ENCODE results near the gene MINDY4B.
"Not testable (repeated sequence)": the region's sequence is repeated elsewhere in the genome, so short reads cannot be mapped to it uniquely, and the experiment has no call there.

Gene MINDY4B

DNA sequence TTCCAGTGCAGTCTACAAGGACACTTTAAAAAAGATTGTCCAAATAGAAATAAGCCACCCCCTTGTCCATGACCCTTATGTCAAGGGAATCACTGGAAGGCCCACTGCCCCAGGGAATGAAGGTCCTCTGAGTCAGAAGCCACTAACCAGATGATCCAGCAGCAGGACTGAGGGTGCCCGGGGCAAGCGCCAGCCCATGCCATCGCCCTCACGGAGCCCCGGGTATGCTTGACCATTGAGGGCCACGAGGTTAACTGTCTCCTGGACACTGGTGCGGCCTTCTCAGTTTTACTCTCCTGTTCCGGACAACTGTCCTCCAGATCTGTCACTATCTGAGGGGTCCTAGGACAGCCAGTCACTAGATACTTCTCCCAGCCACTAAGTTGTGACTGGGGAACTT, 47.3 kb downstream of the MINDY4B start:
- H3K27ac ChIP-seq; DNase-seq (ENCODE audit: low read depth, low spot score): not testable (repeated sequence)

DNA sequence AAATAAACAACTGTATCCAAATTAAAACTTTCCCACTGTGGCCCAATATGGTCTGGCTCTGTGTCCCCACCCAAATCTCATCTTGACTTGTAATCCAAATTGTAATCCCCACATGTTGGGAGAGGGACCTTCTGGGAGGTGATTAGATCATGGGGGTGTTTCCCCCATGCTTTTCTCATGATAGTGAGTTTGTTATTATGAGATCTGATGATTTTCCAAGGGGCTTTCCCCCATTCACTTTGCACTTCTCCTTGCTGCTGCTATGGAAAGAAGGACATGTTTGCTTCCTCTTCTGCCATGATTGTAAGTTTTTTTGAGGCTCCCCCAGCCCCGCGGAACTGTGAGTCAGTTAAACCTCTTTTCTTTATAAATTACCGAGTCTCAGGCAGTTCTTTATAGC, 55.0 kb downstream of the MINDY4B start:
- DNase-seq (ENCODE audit: low read depth, low spot score) = no peak
- H3K27ac ChIP-seq = no peak overlapping the region

DNA sequence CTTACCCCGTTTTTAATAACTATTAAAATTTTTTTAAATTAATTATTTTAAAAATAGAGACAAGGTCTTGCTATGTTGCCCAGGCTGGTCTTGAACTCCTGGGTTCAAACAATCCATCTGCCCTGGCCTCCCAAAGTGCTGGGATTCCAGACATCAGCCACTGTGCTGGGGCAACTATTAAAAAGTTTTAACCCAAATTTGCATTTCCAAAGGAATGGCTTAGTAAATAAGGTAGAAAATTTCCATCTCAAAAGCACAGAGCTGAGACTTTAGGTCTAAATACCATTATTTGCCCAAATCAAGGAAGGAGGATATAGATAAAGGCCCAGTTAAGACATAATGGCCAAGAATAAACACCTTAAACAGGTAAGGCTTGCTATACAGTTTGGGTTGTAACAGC, 56.4 kb downstream of the MINDY4B start:
- H3K27ac ChIP-seq = no peak overlapping the region
- DNase-seq (ENCODE audit: low read depth, low spot score) = no peak

DNA sequence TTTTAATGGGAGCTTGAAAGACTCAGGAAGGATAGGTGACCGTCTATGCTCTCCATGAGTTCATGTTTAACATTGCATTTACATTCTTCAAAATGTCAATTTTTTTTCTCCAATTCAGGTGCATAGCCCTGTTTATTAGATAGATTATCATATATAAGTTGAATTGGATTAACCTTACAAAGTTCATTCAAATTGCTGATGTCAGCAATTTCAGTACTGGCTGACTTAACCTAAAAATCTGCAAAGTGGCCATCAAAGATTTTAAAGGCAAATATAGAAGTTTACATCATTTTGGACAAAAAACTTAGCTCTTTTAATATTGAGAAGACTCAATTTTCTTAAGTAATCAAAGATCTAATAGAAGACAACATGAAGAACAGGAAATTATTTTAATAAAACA, 57.8 kb downstream of the MINDY4B start:
- no peak for DNase-seq (ENCODE audit: low read depth, low spot score)
- H3K27ac ChIP-seq = no peak overlapping the region

DNA sequence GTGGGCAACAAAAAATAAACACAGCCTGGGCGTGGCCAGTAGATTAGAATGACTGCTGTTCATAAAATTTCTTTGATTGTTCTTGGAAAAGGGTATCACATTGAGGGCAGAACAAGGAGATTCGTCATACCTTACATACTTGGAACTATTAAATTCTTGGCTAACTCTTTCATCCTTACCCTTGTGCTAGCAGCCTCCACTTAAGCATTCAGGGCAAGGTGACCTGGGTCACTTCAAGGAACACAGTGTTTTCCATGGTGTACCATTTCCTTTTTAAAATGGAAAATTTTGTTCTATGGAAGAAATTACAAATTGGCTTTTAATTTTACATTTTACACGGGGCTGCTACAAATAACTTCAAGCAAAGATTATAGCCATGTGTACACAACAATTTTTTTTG, 60.8 kb downstream of the MINDY4B start:
- H3K27ac ChIP-seq = no peak overlapping the region
- DNase-seq (ENCODE audit: low read depth, low spot score) = no peak

DNA sequence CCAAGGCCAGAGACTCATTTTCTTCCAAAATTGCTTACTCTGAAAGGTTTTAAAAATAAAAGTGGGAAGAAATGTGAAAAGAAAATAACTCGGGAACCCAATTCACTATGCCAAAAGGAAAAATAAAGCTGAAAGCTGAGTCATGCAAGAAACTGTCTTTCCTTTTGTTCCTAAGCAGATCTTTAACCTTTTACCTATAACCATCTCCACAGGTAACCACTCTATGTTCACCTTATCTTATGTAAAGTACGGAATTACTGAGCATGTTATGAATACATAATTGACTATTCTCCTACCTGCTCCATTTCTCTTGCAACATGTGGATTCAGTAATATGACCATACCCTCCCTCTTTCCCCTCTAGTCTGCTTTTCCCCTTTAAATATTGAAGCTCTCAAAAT, 62.0 kb downstream of the MINDY4B start:
- DNase-seq (ENCODE audit: low read depth, low spot score) = no peak
- H3K27ac ChIP-seq = no peak overlapping the region

DNA sequence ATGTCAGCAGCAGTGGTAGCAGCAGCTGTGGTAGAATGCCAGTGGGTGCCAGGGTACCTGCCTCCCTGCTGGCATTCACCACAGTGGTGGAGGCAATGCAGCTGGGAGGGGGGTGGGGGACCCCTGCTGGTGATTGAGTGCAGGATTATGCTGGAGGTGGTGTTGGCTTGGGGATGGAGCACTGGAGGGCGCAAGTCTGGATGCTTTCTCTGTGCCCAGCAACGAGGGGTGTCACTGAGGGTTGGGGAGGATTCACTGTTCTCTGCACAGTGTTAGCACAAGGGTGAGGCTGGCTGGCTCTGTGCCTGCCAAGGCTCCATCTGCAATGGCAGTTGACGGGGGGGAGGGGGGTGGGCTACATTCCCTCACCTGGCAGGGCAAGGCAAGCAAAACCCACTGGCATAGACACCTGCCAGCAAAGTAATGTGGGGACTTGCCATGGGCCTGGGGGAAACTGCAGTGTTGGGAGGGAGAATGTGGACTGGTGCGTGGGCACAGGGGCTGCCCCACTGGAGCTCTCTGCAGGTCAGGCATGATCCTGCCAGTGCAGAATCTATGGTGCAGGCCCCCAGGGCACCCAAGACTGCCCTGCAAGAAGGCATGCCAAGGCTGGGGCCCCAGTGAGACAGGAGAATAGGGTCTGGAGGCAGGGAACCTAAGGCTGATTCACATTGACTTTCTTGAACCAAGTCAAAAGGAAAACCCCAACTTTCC, 64.3 kb downstream of the MINDY4B start:
- no peak for DNase-seq (ENCODE audit: low read depth, low spot score)
- H3K27ac ChIP-seq = no peak overlapping the region

DNA sequence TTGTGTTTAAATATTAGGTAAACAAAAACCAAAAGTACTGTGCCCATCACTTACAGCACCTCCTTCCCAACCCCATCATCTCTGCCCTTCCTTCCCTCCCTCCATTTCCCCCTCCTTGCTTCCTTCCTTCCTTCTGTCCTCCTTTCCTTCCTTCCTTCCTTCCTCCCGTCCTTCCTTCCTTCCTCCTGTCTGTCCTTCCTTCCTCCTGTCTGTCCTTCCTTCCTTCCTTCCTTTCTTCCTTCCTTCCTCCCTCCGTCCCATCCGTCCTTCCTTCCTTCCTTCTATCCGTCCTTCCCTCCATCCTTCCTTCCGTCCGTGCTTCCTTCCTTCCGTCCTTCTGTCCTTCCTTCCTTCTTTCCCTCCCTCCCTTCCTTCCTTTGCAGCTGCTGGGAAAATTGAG, 74.5 kb downstream of the MINDY4B start:
- DNase-seq (ENCODE audit: low read depth, low spot score) = no peak
- no peak overlapping the region for H3K27ac ChIP-seq

DNA sequence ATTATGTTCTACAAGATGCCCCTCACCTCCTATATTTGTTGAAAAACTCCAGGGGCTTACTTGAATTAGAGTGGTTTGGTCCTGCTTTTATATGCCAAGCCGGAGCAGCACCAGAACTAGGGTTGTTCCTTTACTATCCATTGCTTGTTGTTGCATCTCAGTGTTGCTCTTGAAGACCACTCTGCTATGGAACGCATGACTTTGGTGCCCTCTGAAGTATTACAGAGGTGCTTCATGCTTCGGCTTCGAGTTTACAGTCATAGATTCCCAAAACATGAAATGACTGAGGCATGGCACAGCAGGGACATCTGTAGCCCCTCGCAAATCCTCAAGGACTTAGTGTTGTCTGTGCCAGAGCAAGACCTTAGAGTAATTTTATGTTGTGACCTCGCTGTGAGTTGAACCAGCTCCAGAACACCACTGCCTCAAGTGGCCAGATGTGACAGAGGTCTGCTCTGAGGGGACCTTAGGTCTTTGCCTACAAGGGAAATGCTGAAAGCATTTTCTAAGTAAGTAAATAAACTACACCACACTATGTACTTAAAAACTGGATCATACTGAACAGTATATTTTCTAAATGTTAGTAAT, 75.1 kb downstream of the MINDY4B start:
- no peak overlapping the region for H3K27ac ChIP-seq
- no peak for DNase-seq (ENCODE audit: low read depth, low spot score)

DNA sequence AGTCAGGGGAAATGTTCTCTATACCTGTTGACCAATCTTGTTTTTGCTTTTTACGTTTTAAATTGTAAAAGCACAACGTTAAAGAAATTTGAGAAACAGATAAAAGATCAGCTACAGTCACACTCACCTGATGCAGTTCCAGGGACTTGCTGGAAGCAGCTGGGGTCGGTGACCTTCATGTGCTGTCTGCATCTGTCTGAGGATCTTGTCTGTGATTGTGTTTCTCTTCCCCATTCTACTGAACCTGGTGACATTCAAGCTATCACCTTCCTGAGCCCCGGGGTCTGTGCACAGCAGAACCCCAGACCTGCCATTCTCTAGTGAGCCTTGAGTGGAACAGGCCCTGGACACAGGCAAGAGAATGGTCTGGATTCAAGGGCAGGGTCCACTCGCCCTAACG, 75.8 kb downstream of the MINDY4B start:
- no peak overlapping the region for H3K27ac ChIP-seq
- DNase-seq (ENCODE audit: low read depth, low spot score) = no peak

DNA sequence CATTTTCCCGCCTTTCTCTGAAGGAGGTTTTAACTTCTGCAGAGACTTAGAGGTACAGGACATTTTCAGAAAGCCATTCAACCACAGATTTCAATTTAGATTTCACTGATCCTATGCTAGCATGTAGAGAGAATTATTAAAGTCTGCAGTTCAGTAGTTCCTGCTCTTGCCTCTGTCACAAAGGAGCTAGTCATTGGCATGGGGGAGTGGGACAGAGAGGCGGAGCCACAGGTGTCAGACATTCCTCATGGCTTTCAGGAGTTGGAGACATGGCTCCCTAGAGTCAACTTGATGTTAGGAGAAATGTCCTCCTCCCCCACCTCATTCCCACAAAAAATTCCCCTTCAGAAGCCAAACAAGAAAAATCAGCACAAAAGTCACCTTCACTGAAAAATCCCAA, 76.2 kb downstream of the MINDY4B start:
- no peak overlapping the region for H3K27ac ChIP-seq
- no peak for DNase-seq (ENCODE audit: low read depth, low spot score)

DNA sequence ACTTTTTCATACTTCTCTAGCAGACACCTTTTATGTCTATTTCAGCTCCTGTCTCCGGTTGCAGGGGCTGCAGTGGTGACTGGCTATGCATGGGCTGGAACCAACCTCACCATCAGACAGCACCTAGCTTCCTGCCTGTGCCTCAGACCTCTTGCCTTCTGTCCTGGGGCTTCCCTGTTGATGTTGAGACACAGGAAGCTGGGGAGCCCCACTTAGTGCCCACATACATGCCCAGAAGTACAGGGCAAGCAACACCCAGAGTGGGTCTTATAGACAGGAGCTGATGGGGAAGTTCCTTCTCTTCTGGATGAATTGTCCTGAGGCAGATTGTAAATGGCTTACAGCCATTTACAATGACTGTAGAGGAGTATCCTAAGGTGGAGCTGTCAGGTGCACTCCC, 77.0 kb downstream of the MINDY4B start:
- DNase-seq (ENCODE audit: low read depth, low spot score) = no peak
- no peak overlapping the region for H3K27ac ChIP-seq

DNA sequence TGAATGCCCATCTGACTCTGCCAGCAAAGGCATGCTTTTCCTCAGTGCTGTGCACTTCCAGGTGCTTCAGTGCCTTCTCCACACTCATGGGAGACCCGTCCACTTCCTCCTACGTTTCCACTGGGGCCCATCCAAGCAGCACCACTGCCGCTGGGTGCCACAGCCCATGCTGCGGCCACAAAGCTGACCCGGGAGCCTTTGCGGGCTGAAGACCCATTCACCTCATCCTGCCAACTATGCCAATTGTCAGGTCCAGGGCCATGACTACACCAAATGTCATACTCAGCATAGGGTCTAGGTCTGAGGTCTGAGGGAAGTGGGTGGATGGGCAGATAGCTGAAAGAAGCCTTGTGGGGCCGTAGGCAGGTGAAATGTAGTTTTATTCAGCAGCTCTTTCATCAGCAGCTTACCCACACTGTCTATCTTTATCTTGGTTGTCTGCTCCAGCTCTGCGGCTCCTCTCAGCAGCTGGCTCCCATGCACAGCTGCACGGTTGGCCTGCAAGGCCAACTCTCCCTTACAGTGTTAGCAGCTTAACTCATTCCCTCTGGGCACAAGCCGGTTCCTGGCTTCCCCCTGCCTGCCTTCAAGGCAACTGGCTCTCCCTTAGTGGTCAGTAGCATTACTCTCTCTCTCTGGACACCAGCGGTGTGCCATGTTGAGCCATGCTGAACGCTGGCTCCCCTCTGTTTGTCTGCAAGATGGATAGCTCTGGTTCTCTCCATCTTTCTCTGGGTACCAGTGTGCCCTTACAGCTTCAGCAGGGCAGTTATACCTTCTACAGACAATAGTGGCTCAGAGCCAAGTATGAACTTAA, 78.6 kb downstream of the MINDY4B start:
- DNase-seq (ENCODE audit: low read depth, low spot score) = no peak

DNA sequence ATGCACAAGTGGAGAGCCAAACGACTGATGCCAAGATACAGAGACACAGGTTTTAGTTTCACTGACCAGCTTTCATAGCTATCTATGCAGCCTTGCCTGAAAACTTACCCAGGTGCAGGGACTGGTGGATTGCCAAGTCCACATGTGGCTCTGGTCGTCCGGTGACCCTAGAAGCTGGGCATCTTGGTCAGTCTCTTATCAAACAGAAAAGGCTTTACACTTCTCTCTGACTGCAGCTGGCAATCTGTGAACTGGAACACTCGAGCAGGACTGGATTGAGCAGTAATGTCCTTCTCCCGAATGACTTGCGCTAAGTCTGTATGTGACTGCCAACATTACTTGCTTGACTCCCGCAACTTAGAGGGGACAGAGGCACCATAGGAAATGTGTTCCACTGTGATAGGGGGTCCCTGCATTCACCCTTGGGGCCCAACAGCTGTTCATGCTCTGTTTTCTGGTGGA, 79.3 kb downstream of the MINDY4B start:
- no peak overlapping the region for H3K27ac ChIP-seq
- DNase-seq (ENCODE audit: low read depth, low spot score) = no peak

More for the DNA sequence above, 78.6 kb downstream of the MINDY4B start:
- H3K27ac ChIP-seq = no peak overlapping the region

DNA sequence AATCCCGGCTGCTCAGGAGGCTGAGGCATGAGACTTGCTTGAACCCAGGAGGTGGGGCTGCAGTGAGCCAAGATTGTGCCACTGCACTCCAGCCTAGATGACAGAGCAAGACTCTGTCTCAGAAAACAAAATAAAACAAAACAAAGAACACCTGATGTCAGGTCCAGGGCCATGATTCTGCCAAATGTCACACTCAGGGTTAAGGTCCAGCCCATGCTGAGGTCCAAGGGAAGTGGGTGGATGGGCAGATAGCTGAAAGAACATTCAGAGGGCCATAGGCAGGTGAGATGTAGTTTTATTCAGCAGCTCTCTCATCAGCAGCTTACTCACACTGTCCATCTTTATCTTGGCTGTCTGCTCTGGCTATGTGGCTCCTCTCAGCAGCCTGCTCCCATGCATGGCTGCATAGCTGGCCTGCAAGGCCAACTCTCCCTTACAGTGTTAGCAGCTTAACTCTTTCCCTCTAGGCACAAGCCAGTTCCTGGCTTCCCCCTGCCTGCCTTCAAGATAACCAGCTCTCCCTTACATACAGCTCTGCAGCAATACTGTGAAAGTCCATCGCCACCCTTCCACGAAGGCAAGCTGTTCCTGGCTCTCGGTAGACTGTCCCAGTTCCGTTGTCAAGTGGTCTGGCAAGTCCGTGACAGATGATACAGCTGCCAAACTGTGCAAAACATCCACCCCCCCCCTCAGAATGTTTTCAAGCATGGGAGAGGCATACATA, 79.9 kb downstream of the MINDY4B start:
- no peak overlapping the region for H3K27ac ChIP-seq
- DNase-seq (ENCODE audit: low read depth, low spot score) = no peak

DNA sequence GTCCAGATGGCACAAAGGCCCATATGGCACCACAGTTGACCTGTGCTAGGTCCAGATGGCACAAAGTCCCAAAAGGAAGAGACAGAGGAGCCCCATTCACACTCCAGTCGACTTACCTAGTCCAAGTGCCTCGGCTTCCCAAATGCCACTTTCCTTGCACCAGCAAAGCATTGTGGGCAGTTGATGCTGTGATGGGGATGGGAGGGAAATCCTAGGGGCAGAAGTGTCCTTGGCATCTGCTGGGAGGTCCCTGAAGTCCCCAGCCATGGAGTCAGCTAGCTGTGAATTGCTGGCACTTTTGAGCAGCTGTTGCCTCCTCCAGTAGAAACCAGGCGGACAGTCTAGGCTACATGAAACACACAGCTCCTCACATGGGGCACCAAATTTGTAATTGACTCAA, 82.0 kb downstream of the MINDY4B start:
- H3K27ac ChIP-seq = no peak overlapping the region
- DNase-seq (ENCODE audit: low read depth, low spot score) = no peak

DNA sequence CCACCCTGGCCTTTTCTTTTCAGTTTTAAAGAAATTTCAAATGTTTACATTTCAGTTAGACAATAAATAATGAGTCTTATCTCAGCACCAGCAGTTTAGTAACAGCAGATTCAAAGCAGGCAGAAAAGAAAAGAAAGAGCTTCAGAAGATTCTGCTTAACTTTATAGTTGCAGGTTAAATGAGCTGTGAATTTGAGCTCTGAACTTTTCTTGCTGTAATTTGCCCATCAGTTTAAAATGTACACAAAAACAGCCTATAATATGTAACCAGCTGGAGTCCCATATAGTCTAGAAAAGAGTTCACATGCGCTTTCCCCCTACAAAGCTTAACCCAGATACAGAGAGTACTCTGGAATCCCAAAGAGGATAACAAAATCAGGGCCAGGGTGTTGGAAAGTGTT, 82.6 kb downstream of the MINDY4B start:
- H3K27ac ChIP-seq = no peak overlapping the region
- DNase-seq (ENCODE audit: low read depth, low spot score) = no peak

All from epithelial cell of prostate (primary cell).